PC-9 (cell line): Measurements from ENCODE around the gene RALBP1. TPM values are rescaled to one million over a fixed set of nuclear protein-coding genes. Genes with fewer than 3 reads are reported as not detected.

Experiments
- BruUV-seq: library from RNA; stranded (reverse); fragments of 400-500 nt; replicated peaks from 2 replicates; lab custom pipeline; 2021; lab: Mats Ljungman, UMichigan
- CTCF ChIA-PET: fragments of 300-600 bp; sonication (Branson Sonifier 250); formaldehyde crosslinking; loops from one replicate; lab custom pipeline; 2022; ENCODE audit warnings: antibody characterized with exemption; lab: Charles Lee
- POLR2A ChIA-PET: fragments of 300-600 bp; sonication (Branson Sonifier 250); formaldehyde crosslinking; loops from one replicate; lab custom pipeline; 2022; ENCODE audit warnings: antibody characterized with exemption; ENCODE audit not compliant: unreplicated experiment; lab: Charles Lee
- DNase-seq, 2 experiments: peaks; one replicate each; pipeline versions ENCODE4 v3.0.0 to v3.0.0-alpha.2; 2015 to 2022; ENCODE audit warnings: mixed read lengths in 1 of 2
- H2AFZ ChIP-seq: fragments of 200-600 bp; sonication (generic); 2 replicates; pipeline ENCODE4 v1.8.1; 2017; ENCODE audit warnings: antibody characterized with exemption
- H3F3A ChIP-seq: fragments of 200-600 bp; sonication (generic); 2 replicates; pipeline ENCODE4 v1.8.1; 2017; ENCODE audit warnings: antibody characterized with exemption, mild to moderate bottlenecking, low read depth; ENCODE audit not compliant: insufficient read depth
- H3K27ac ChIP-seq: fragments of 200-600 bp; sonication (generic); 2 replicates; pipeline ENCODE4 v1.6.1; 2016; ENCODE audit warnings: mixed run types
- H3K27me3 ChIP-seq: fragments of 200-600 bp; sonication (generic); 2 replicates; pipeline ENCODE4 v1.6.1; 2016; ENCODE audit warnings: low read depth, mixed run types; ENCODE audit not compliant: insufficient read depth
- H3K36me3 ChIP-seq: fragments of 200-600 bp; sonication (generic); 2 replicates; pipeline ENCODE4 v1.6.1; 2016; ENCODE audit warnings: low read depth, mixed run types
- H3K4me1 ChIP-seq: fragments of 200-600 bp; sonication (generic); replicated peaks from 2 replicates; pipeline ENCODE4 v1.6.1; 2016; ENCODE audit warnings: mixed run types; ENCODE audit not compliant: insufficient read depth
- H3K4me2 ChIP-seq: fragments of 200-600 bp; sonication (generic); 2 replicates; pipeline ENCODE4 v1.6.1; 2017; ENCODE audit warnings: mixed run types
- H3K4me3 ChIP-seq: fragments of 200-600 bp; sonication (generic); 2 replicates; pipeline ENCODE4 v1.6.1; 2016; ENCODE audit warnings: mixed run types
- H3K79me2 ChIP-seq: fragments of 200-600 bp; sonication (generic); 2 replicates; pipeline ENCODE4 v1.6.1; 2017; ENCODE audit warnings: low read depth, mixed run types
- H3K9me2 ChIP-seq: fragments of 200-600 bp; sonication (generic); 2 replicates; pipeline ENCODE4 v1.8.1; 2017; ENCODE audit warnings: mild to moderate bottlenecking; ENCODE audit not compliant: insufficient read depth
- H3K9me3 ChIP-seq: fragments of 200-600 bp; sonication (generic); 2 replicates; pipeline ENCODE4 v1.8.1; 2016; ENCODE audit warnings: low read depth; ENCODE audit not compliant: insufficient read depth
- H4K20me1 ChIP-seq: fragments of 200-600 bp; sonication (generic); 2 replicates; pipeline ENCODE4 v1.8.1; 2017; ENCODE audit not compliant: insufficient read depth
- CTCF ChIP-seq: fragments of 200-600 bp; sonication (generic); conservative IDR thresholded peaks from 2 replicates; pipeline ENCODE4 v1.6.1; 2017; ENCODE audit warnings: mixed run types, antibody characterized with exemption, mild to moderate bottlenecking, moderate library complexity
- EZH2 ChIP-seq: fragments of 200-600 bp; sonication (generic); IDR thresholded peaks from 2 replicates; pipeline ENCODE4 v1.8.0; 2017; ENCODE audit warnings: antibody characterized with exemption, low read depth
- intact Hi-C: fragments of 100-400 bp; cut with micrococcal nuclease; formaldehyde crosslinking; loops from one replicate; pipeline ENCODE4 v1.10.0; 2022; ENCODE audit not compliant: unreplicated experiment
- total RNA-seq: library from RNA; stranded (reverse); gene quantifications from 2 replicates; pipeline ENCODE4 v1.2.3, GENCODE V29; 2021

RALBP1 gene
- total RNA-seq, 1 experiment from 2014 or later, result 95.0 TPM

DNA sequence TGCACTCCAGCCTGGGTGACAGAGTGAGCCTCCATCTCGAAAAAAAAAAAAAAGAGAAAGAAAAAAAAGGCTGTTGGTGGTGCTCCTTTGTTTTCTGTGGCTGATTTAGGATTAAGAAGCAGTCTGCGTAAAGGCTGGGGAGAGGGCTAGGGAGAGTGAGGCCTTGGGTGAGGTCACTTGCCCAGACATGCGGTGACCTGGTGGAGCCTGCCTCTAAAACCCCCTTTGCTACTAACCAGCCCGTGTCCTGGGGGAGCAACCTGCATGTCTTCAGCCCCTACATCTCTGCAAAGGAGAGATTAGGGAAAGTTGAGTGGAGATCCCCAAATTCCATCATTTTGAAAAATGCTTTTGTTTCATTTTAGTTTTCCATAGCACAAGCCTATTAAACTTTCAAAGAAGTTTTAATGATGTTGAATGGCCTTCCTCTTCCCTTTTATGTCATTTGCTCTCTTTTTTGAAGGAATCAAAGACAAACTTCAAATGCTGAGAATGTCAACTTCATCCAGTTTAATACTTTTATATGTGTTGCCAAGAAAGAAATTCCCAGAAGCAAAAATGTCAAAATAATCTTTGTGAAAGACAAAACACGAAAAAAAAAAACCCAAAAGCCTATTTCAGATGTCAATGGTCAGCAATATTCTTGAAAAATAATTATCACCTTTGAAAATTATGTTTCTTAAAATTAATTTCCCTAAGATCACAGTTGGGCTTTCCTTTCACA lies 38.9 kb upstream of the RALBP1 start:
- ChIA-PET CTCF (no interaction called here), POLR2A (no interaction called here)
- no TSS peak for BruUV-seq
- intact Hi-C loops, result no loop called here
- no peaks in the 10 kb centered on the region for H3K79me2 ChIP-seq
- H2AFZ ChIP-seq, result 0 out of 2 replicates have a peak overlapping the region, but pooled peaks have one; percentile 53
- no peaks in the 10 kb centered on the region for H3K27me3 ChIP-seq
- no peaks in the 10 kb centered on the region for H3K9me3 ChIP-seq
- H4K20me1 ChIP-seq, result no peaks in the 10 kb centered on the region
- no peaks in the 10 kb centered on the region for H3K4me1 ChIP-seq
- H3K9me2 ChIP-seq, result no peaks in the 10 kb centered on the region
- H3K36me3 ChIP-seq, result no peaks in the 10 kb centered on the region
- no peak overlapping the region for H3K4me2 ChIP-seq
- H3K27ac ChIP-seq, result no peak overlapping the region
- no peak overlapping the region for H3K4me3 ChIP-seq
- TF ChIP-seq EZH2, result no peak
- TF ChIP-seq CTCF, result no peak
- DNase-seq, result no peak
- H3F3A ChIP-seq, result no peaks in the 10 kb centered on the region

DNA sequence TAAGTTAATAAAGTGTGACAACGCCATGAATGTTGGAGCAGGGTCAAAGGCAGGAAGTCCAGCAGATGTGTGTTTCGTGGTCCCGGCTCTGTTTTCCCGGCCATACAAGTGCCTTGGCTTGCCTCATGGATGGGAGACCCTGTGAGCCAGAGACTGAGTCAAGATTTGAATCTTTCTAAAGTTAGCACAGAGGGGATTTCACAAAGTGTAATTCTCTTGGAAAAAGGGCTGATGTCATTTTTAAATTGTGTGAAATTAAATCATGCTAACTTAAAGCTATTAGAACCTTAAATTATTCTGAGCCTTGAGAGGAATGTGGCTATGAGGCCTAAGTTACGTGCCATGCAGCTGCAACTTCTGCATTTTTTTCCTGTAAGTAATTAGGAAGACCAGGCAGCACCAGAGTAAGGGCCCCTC lies 38.3 kb upstream of the RALBP1 start:
- Histone ChIP-seq H2AFZ (0 out of 2 replicates have a peak overlapping the region, but pooled peaks have one; percentile 53), H3K36me3 (no peaks in the 10 kb centered on the region), H3K4me3 (no peak overlapping the region), H3K27me3 (no peaks in the 10 kb centered on the region), H3K4me1 (no peaks in the 10 kb centered on the region), H4K20me1 (no peaks in the 10 kb centered on the region), H3F3A (no peaks in the 10 kb centered on the region), H3K9me3 (no peaks in the 10 kb centered on the region), H3K9me2 (no peaks in the 10 kb centered on the region), H3K27ac (no peak overlapping the region), H3K79me2 (no peaks in the 10 kb centered on the region), H3K4me2 (no peak overlapping the region)
- intact Hi-C loops, result no loop called here
- ChIA-PET POLR2A (no interaction called here), CTCF (no interaction called here)
- BruUV-seq, result no TSS peak
- TF ChIP-seq CTCF (no peak), EZH2 (no peak)
- no peak for DNase-seq

- H3K4me3 ChIP-seq, result no peak overlapping the region
- no peaks in the 10 kb centered on the region for H3K9me3 ChIP-seq
- H3K27me3 ChIP-seq, result no peaks in the 10 kb centered on the region
- CTCF ChIA-PET, result no interaction called here
- no peaks in the 10 kb centered on the region for H4K20me1 ChIP-seq
- no peak overlapping the region for H3K27ac ChIP-seq
- DNase-seq, result no peak
- POLR2A ChIA-PET, result no interaction called here
- no peaks in the 10 kb centered on the region for H3K36me3 ChIP-seq
- H3K4me2 ChIP-seq, result no peak overlapping the region
- no peak overlapping the region for H2AFZ ChIP-seq
- TF ChIP-seq EZH2, result no peak
- no peak for TF ChIP-seq CTCF
- no peaks in the 10 kb centered on the region for H3F3A ChIP-seq
- intact Hi-C loops, result no loop called here
- BruUV-seq, result no TSS peak
- H3K4me1 ChIP-seq, result no peaks in the 10 kb centered on the region
- no peaks in the 10 kb centered on the region for H3K9me2 ChIP-seq
- H3K79me2 ChIP-seq, result no peaks in the 10 kb centered on the region
Measured at GRCh38 chr18:9437672-9438071, 37.6 kb upstream of the RALBP1 start.
